OCI-LY3 (cell line): Measurements from ENCODE around the gene EPS15.

ENCODE experiments used
- H2AFZ ChIP-seq: fragments of 200-600, 300-600 bp; shearing (Covaris generic); 2 replicates; pipeline ENCODE4 v1.6.0; 2014; ENCODE audit warnings: antibody characterized with exemption, low read depth, low read length
- H3K27ac ChIP-seq: fragments of 200-600, 300-600 bp; sonication (generic); 2 replicates; pipeline ENCODE4 v1.5.1; 2014; ENCODE audit warnings: mild to moderate bottlenecking, low read length, moderate library complexity, mixed read lengths
- H3K27me3 ChIP-seq: fragments of 200-600, 300-600 bp; sonication (generic); 2 replicates; pipeline ENCODE4 v1.6.1; 2014; ENCODE audit warnings: low read depth, low read length, mixed read lengths
- H3K36me3 ChIP-seq: fragments of 200-600, 300-600 bp; sonication (generic); replicated peaks from 2 replicates; pipeline ENCODE3; 2014; ENCODE audit warnings: low read depth, low read length, mixed read lengths
- H3K4me1 ChIP-seq: fragments of 300-600, 200-600 bp; sonication (generic); 2 replicates; pipeline ENCODE4 v1.6.1; 2014; ENCODE audit warnings: low read length, mixed read lengths
- H3K4me2 ChIP-seq: fragments of 200-600, 300-600 bp; sonication (generic); 2 replicates; pipeline ENCODE4 v1.6.1; 2014; ENCODE audit warnings: low read length, mixed read lengths
- H3K4me3 ChIP-seq: fragments of 300-600, 200-600 bp; sonication (generic); 2 replicates; pipeline ENCODE4 v1.5.1; 2014; ENCODE audit warnings: antibody characterized with exemption, mild to moderate bottlenecking, low read length, moderate library complexity
- H3K79me2 ChIP-seq: fragments of 300-600, 200-600 bp; shearing (Covaris generic); 2 replicates; pipeline ENCODE4 v1.6.1; 2014; ENCODE audit warnings: mild to moderate bottlenecking, low read length, mixed read lengths
- H3K9ac ChIP-seq: fragments of 300-600, 200-600 bp; shearing (Covaris generic); 2 replicates; pipeline ENCODE4 v1.6.0; 2014; ENCODE audit warnings: mild to moderate bottlenecking, low read length, moderate library complexity
- H3K9me3 ChIP-seq: fragments of 200-600, 300-600 bp; shearing (Covaris generic); 2 replicates; pipeline ENCODE4 v1.6.1; 2014; ENCODE audit warnings: low read length, mixed read lengths; ENCODE audit not compliant: insufficient read depth
- H4K20me1 ChIP-seq: fragments of 200-600, 300-600 bp; sonication (generic); 2 replicates; pipeline ENCODE4 v1.6.1; 2016; ENCODE audit warnings: low read length, mixed read lengths; ENCODE audit not compliant: insufficient read depth
- EZH2phosphoT487 ChIP-seq: fragments of 200-600 bp; shearing (Covaris generic); IDR thresholded peaks from 2 replicates; pipeline ENCODE4 v1.6.1; 2018; ENCODE audit warnings: antibody characterized with exemption, mixed run types, low read depth
- TF ChIP-seq, protein P1 (sequence below): fragments of 200-600, 300-600 bp; sonication (generic); IDR thresholded peaks from 2 replicates; pipeline ENCODE4 v1.5.1; 2014; ENCODE audit warnings: antibody characterized with exemption, low read length, low read depth

The EPS15 gene

DNA sequence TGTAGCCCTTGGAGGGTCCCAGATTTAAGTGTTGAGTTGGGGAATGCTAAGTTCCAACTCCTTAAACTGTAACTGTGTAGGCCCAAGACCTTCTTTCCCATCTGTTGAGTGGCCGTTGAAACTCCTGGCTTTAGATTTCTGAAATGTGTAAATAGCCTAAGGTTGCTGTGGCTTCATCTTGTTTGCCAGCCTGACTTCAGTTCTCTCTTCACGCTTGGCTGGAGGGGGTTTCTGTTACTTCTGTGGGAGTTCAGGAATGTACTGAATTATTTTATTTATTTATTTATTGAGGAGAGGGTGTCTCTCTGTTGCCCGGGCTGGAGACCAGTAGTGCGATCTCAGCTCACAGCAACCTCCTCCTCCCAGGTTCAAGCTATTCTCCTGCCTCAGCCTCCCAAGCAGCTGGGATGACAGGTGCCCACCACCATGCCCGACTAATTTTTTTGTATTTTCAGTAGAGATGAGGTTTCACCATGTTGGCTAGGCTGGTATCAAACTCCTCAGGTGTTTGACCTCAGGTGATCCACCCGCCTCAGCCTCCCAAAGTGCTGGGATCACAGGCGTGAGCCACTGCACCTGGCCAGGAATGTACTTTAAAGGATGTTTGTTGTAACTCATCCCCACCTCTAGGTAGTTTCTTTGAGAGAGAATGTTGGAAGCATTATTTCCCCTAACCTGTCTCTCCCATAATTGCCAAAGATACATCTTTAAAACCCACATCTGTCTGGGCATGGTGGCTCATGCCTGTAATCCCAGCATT, 194.6 kb downstream of the EPS15 start:
- TF ChIP-seq, protein P1, sequence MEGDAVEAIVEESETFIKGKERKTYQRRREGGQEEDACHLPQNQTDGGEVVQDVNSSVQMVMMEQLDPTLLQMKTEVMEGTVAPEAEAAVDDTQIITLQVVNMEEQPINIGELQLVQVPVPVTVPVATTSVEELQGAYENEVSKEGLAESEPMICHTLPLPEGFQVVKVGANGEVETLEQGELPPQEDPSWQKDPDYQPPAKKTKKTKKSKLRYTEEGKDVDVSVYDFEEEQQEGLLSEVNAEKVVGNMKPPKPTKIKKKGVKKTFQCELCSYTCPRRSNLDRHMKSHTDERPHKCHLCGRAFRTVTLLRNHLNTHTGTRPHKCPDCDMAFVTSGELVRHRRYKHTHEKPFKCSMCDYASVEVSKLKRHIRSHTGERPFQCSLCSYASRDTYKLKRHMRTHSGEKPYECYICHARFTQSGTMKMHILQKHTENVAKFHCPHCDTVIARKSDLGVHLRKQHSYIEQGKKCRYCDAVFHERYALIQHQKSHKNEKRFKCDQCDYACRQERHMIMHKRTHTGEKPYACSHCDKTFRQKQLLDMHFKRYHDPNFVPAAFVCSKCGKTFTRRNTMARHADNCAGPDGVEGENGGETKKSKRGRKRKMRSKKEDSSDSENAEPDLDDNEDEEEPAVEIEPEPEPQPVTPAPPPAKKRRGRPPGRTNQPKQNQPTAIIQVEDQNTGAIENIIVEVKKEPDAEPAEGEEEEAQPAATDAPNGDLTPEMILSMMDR = no peak
- TF ChIP-seq EZH2phosphoT487 = no peak
- Histone ChIP-seq H3K79me2 (no peaks in the 10 kb centered on the region), H3K9ac (no peak overlapping the region), H3K27me3 (0 out of 2 replicates have a peak, but pooled peaks cover under 1% of the 10 kb centered on the region), H3K4me3 (no peak overlapping the region), H4K20me1 (no peaks in the 10 kb centered on the region), H3K9me3 (no peaks in the 10 kb centered on the region), H3K36me3 (no peaks in the 10 kb centered on the region), H3K4me1 (no peaks in the 10 kb centered on the region), H3K4me2 (no peak overlapping the region), H3K27ac (no peak overlapping the region), H2AFZ (no peak overlapping the region)

DNA sequence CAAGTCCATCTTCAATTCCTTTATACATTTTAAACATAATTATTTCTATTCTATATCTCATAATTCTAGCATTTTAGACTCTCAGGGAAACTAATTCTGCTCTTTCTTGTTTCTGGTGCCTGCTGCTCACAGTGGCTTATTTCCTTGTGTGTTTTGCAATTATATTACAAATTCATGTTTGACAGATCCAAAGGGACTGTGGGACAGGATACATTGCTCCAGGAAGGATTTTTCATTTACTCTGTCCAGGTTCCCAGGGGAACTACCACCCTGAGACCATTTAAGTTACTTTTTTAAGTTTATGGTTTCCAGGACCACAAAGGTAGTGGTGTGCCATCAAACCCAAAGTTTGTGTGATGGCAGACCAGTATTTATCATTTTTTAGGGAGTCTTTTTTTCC, 195.3 kb downstream of the EPS15 start:
- no peak overlapping the region for H3K4me3 ChIP-seq
- no peaks in the 10 kb centered on the region for H3K9me3 ChIP-seq
- H2AFZ ChIP-seq = no peak overlapping the region
- no peaks in the 10 kb centered on the region for H3K4me1 ChIP-seq
- no peaks in the 10 kb centered on the region for H4K20me1 ChIP-seq
- H3K79me2 ChIP-seq = no peaks in the 10 kb centered on the region
- H3K4me2 ChIP-seq = no peak overlapping the region
- no peak overlapping the region for H3K27ac ChIP-seq
- no peak overlapping the region for H3K9ac ChIP-seq
- no peaks in the 10 kb centered on the region for H3K27me3 ChIP-seq
- no peaks in the 10 kb centered on the region for H3K36me3 ChIP-seq
- no peak for TF ChIP-seq EZH2phosphoT487
- TF ChIP-seq, protein P1 = no peak

DNA sequence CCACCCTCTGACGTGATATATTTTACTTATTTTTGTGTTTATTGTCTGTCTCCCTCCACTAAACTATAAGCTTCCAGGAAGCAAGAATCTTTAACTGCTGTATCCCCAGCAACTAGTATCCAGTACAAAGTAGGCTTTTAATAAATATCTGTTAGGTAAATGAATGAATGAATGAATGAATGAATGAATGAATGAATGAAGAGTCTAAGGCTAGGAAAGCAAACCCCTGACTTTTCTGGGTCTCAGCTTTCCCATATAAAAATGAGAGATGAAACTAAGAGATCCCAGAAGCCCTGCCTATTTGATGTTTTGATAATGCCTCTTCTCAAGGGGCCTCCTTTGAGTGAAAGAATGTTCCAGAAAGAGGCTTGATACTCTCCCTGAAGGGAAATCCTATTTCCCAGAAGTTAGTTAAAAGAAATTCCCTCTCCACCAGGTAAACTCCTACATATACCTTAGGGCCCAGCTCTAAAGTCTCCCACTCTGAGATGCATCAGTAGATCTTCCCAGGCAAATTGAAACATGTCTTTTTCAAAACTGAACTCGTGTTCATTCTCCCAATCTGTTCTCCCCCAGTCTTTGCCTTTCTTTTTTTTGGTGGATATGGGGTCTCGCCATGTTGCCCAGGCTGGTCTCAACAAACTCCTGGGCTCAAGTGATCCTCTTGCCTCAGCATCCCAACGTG, 196.5 kb downstream of the EPS15 start:
- Histone ChIP-seq H3K9me3 (no peaks in the 10 kb centered on the region), H3K4me1 (no peaks in the 10 kb centered on the region), H3K9ac (no peak overlapping the region), H3K27ac (no peak overlapping the region), H3K79me2 (no peaks in the 10 kb centered on the region), H3K4me3 (no peak overlapping the region), H2AFZ (no peak overlapping the region), H3K4me2 (no peak overlapping the region), H3K36me3 (no peaks in the 10 kb centered on the region), H4K20me1 (no peaks in the 10 kb centered on the region), H3K27me3 (no peaks in the 10 kb centered on the region)
- TF ChIP-seq, protein P1 = no peak

DNA sequence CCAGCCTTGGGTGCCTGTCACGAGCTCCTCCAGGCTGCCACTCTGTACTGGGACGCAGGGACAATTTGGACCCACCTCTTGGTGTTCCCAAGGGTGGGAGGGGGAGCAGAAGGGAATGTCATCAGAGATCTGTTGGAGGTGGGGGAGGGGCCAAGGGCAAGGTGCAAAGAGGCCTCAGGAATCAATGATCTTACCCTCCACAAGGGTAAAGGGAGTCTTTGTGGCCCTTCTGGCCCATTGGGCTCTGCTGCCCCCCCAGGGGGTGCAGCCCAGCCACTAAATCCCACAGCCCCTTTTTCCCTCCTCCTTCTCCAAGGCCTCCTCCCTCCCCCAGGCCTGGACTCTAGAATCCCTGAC, 197.2 kb downstream of the EPS15 start:
- no peak overlapping the region for H3K9ac ChIP-seq
- no peaks in the 10 kb centered on the region for H3K36me3 ChIP-seq
- no peaks in the 10 kb centered on the region for H3K79me2 ChIP-seq
- H3K27me3 ChIP-seq = no peaks in the 10 kb centered on the region
- H3K9me3 ChIP-seq = no peaks in the 10 kb centered on the region
- no peak overlapping the region for H2AFZ ChIP-seq
- TF ChIP-seq EZH2phosphoT487 = no peak
- TF ChIP-seq, protein P1 = no peak
- no peaks in the 10 kb centered on the region for H4K20me1 ChIP-seq
- no peak overlapping the region for H3K4me3 ChIP-seq
- H3K27ac ChIP-seq = no peak overlapping the region
- H3K4me2 ChIP-seq = no peak overlapping the region
- H3K4me1 ChIP-seq = no peaks in the 10 kb centered on the region
